HCT116 (cell line): ENCODE results near the gene ATP13A4. TPM values are rescaled to one million over a fixed set of nuclear protein-coding genes. Genes with fewer than 3 reads are reported as not detected.

Experiments
- ATAC-seq: fragments of 200-7000 bp; cut with Tn5 transposase; 2 replicates; pipeline ENCODE4 v1.9.1; 2020; ENCODE audit warnings: mild to moderate bottlenecking, moderate library complexity
- BruUV-seq: library from RNA; stranded (reverse); fragments of 400-500 nt; replicated peaks from 2 replicates; lab custom pipeline; 2021; lab: Mats Ljungman, UMichigan
- CTCF ChIA-PET: fragments of 300-600 bp; sonication (Branson Sonifier 250); formaldehyde crosslinking; loops from one replicate; lab custom pipeline; 2021; ENCODE audit warnings: antibody characterized with exemption; lab: Charles Lee
- POLR2A ChIA-PET: fragments of 300-600, 350-600 bp; sonication (Branson Sonifier 250); formaldehyde crosslinking; loops from one replicate; lab custom pipeline; 2021; ENCODE audit warnings: antibody characterized with exemption; lab: Charles Lee
- RAD21 ChIA-PET, 2 experiments: fragments of 300-600 bp; sonication (Branson Sonifier 250); formaldehyde crosslinking; loops; one replicate each; lab custom pipeline; 2023; ENCODE audit warnings: low total read pairs in 2 of 2; ENCODE audit not compliant: uncharacterized antibody in 2 of 2, unreplicated experiment in 2 of 2, low non-redundant PET in 1 of 2; lab: Charles Lee
- DNase-seq: peaks from one replicate; pipeline ENCODE4 v3.0.0-alpha.2; 2010; ENCODE audit warnings: low read depth, low spot score
- H2AFZ ChIP-seq: fragments of 200-600 bp; shearing (Covaris generic), sonication (generic); 2 replicates; pipeline ENCODE4 v1.6.1; 2017; ENCODE audit warnings: low read depth, mixed run types, mixed read lengths, antibody characterized with exemption, low read length; ENCODE audit not compliant: poor library complexity, severe bottlenecking
- H3K27ac ChIP-seq: 2 replicates; pipeline ENCODE4 v1.5.1; 2012; ENCODE audit warnings: low read depth, low read length
- H3K27me3 ChIP-seq: fragments of 200-600 bp; sonication (generic); 2 replicates; pipeline ENCODE4 v1.6.1; 2016; ENCODE audit warnings: mixed run types, low read length, mixed read lengths; ENCODE audit not compliant: insufficient read depth
- H3K36me3 ChIP-seq, 2 experiments: fragments of 200-500 bp in 1 of 2; fragments of 200-600 bp in 1 of 2; sonication (Bioruptor generic) in 1 of 2; sonication (generic) in 1 of 2; 2 replicates each; pipeline versions ENCODE4 v1.5.1 to v1.6.1; 2014 to 2016; ENCODE audit warnings: low read length in 2 of 2, inconsistent platforms in 1 of 2, mixed read lengths in 1 of 2, mixed run types in 1 of 2; ENCODE audit not compliant: insufficient read depth in 2 of 2, control insufficient read depth in 1 of 2
- H3K4me1 ChIP-seq, 2 experiments: fragments of 200-600 bp in 1 of 2; sonication (generic) in 1 of 2; 2 replicates each; pipeline versions ENCODE4 v1.5.1 to v1.6.1; 2012 to 2017; ENCODE audit warnings: low read length in 2 of 2, inconsistent platforms in 1 of 2, mild to moderate bottlenecking in 1 of 2, mixed read lengths in 1 of 2, mixed run types in 1 of 2, moderate library complexity in 1 of 2; ENCODE audit not compliant: insufficient read depth in 2 of 2, control insufficient read depth in 1 of 2
- H3K4me2 ChIP-seq: fragments of 200-600 bp; sonication (generic); 2 replicates; pipeline ENCODE4 v1.6.1; 2017; ENCODE audit warnings: mixed run types, low read length, mixed read lengths
- H3K4me3 ChIP-seq, 2 experiments: fragments of 200-600 bp in 1 of 2; sonication (generic) in 1 of 2; replicated peaks in 1 of 2; 2 replicates each; pipeline ENCODE4 v1.5.1; 2011 to 2016; ENCODE audit warnings: low read length in 2 of 2, control low read depth in 1 of 2, low read depth in 1 of 2, mild to moderate bottlenecking in 1 of 2, mixed read lengths in 1 of 2, mixed run types in 1 of 2
- H3K79me2 ChIP-seq: fragments of 200-600 bp; sonication (generic); 2 replicates; pipeline ENCODE4 v1.6.1; 2017; ENCODE audit warnings: mild to moderate bottlenecking, mixed run types, low read length, moderate library complexity, mixed read lengths; ENCODE audit not compliant: insufficient read depth
- H3K9ac ChIP-seq: fragments of 200-600 bp; sonication (generic); 2 replicates; pipeline ENCODE4 v1.6.1; 2016; ENCODE audit warnings: low read length, mixed read lengths
- H3K9me2 ChIP-seq: fragments of 200-600 bp; sonication (generic), shearing (Covaris generic); 2 replicates; pipeline ENCODE4 v1.6.1; 2017; ENCODE audit warnings: mixed run types, mild to moderate bottlenecking, moderate library complexity; ENCODE audit not compliant: insufficient read depth
- H3K9me3 ChIP-seq, 2 experiments: fragments of 200-500 bp in 1 of 2; fragments of 200-600 bp in 1 of 2; sonication (Bioruptor generic) in 1 of 2; sonication (generic) in 1 of 2; 2 replicates each; pipeline ENCODE4 v1.6.1; 2014 to 2017; ENCODE audit warnings: low read length in 2 of 2, mixed read lengths in 2 of 2, inconsistent platforms in 1 of 2, low read depth in 1 of 2, mild to moderate bottlenecking in 1 of 2, mixed run types in 1 of 2, moderate library complexity in 1 of 2; ENCODE audit not compliant: control insufficient read depth in 1 of 2, insufficient read depth in 1 of 2
- H4K20me1 ChIP-seq: fragments of 200-600 bp; sonication (generic), shearing (Covaris generic); 2 replicates; pipeline ENCODE4 v1.6.1; 2017; ENCODE audit warnings: mixed run types, mild to moderate bottlenecking, moderate library complexity; ENCODE audit not compliant: insufficient read depth
- CBX3 ChIP-seq: IDR thresholded peaks from 2 replicates; pipeline ENCODE4 v1.6.1; 2012; ENCODE audit warnings: low read depth
- ELF1 ChIP-seq: IDR thresholded peaks from 2 replicates; pipeline ENCODE4 v1.6.1; 2012; ENCODE audit warnings: low read depth, borderline replicate concordance
- FOSL1 ChIP-seq: IDR thresholded peaks from 2 replicates; pipeline ENCODE4 v1.6.1; 2012; ENCODE audit warnings: low read depth
- RAD21 ChIP-seq: IDR thresholded peaks from 2 replicates; pipeline ENCODE4 v1.6.1; 2012; ENCODE audit warnings: low read depth, mild to moderate bottlenecking
- SIN3A ChIP-seq: IDR thresholded peaks from 2 replicates; pipeline ENCODE4 v1.6.1; 2012; ENCODE audit warnings: low read depth
- TCF7L2 ChIP-seq: IDR thresholded peaks from 2 replicates; pipeline ENCODE4 v1.7.0; 2011; ENCODE audit warnings: borderline replicate concordance, inconsistent platforms; ENCODE audit not compliant: insufficient read depth, insufficient read length; ENCODE audit errors: extremely low read depth
- YY1 ChIP-seq: IDR thresholded peaks from 2 replicates; pipeline ENCODE4 v1.6.1; 2011; ENCODE audit warnings: low read length, low read depth, moderate library complexity, mild to moderate bottlenecking; ENCODE audit not compliant: insufficient replicate concordance; ENCODE audit errors: extremely low read depth
- ZBTB33 ChIP-seq: IDR thresholded peaks from 2 replicates; pipeline ENCODE4 v1.6.1; 2011; ENCODE audit warnings: mild to moderate bottlenecking, low read length, moderate library complexity; ENCODE audit not compliant: insufficient replicate concordance; ENCODE audit errors: extremely low read depth
- ZFX ChIP-seq: fragments of 450-650 bp; IDR thresholded peaks from 2 replicates; pipeline ENCODE4 v1.6.1; 2017
- ZNF274 ChIP-seq: fragments of 200-500 bp; sonication (Bioruptor generic); IDR thresholded peaks from 2 replicates; pipeline ENCODE4 v1.6.1; 2014; ENCODE audit warnings: mild to moderate bottlenecking, low read depth, low read length, inconsistent platforms
- intact Hi-C: fragments of 100-400 bp; cut with micrococcal nuclease; formaldehyde crosslinking; loops from 2 replicates; pipeline ENCODE4 v1.10.0; 2022
- total RNA-seq: library from RNA; stranded (reverse); gene quantifications from one replicate; pipeline ENCODE4 v1.2.1, GENCODE V29; 2021; ENCODE audit not compliant: unreplicated experiment
- TF ChIP-seq, protein P1 (sequence below): IDR thresholded peaks from 2 replicates; pipeline ENCODE4 v1.6.1; 2012
- TF ChIP-seq, protein P2 (sequence below): IDR thresholded peaks from 2 replicates; pipeline ENCODE4 v1.6.1; 2012

Gene ATP13A4
- total RNA-seq, 1 experiment from 2014 or later = 0.15 TPM

DNA sequence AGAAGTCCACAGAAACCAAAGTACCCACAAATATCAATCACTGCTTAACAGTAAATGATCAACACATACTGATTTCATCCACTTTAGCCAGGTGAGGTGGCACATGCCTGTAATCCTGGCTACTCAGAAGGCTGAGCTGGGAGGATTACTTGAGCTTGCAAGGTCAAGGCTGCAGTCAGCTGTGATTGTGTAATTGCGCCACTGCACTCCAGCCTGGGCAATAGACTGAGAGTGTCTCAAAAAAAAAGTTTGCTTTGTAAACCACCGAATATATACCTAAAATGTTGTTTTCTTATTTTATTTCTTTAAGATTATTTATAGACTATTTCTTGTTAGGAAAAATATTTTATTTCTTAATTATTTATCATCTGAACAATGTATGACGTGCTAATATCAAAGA is 8.7 kb upstream of the ATP13A4 start:
- ATAC-seq = no peak
- Histone ChIP-seq H3K27ac (no peak overlapping the region), H3K9me3 (no peaks in the 10 kb centered on the region), H3K4me3 (no peak overlapping the region), H3K4me2 (no peak overlapping the region), H3K9ac (no peak overlapping the region), H3K36me3 (no peaks in the 10 kb centered on the region)
- ChIA-PET POLR2A (no interaction called here), RAD21 (no interaction called here)
- no TSS peak for BruUV-seq
- TF ChIP-seq ZNF274 (no peak), ZBTB33 (no peak), RAD21 (no peak), ZFX (no peak), ELF1 (no peak), TCF7L2 (no peak), SIN3A (no peak), FOSL1 (no peak), YY1 (no peak), CBX3 (no peak)
- TF ChIP-seq, protein P1, sequence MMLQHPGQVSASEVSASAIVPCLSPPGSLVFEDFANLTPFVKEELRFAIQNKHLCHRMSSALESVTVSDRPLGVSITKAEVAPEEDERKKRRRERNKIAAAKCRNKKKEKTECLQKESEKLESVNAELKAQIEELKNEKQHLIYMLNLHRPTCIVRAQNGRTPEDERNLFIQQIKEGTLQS = no peak
- TF ChIP-seq, protein P2, sequence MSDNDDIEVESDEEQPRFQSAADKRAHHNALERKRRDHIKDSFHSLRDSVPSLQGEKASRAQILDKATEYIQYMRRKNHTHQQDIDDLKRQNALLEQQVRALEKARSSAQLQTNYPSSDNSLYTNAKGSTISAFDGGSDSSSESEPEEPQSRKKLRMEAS = no peak
- TF ChIP-seq, all 23 proteins: peak for 0
- H3K4me1 ChIP-seq = no peaks in the 10 kb centered on the region
- H3K79me2 ChIP-seq = no peaks in the 10 kb centered on the region
- 0 out of 2 replicates have a peak, but pooled peaks cover 7% of the 10 kb centered on the region for H3K27me3 ChIP-seq
- H4K20me1 ChIP-seq = no peaks in the 10 kb centered on the region
- no peak overlapping the region for H2AFZ ChIP-seq
- no peak for DNase-seq
- CTCF ChIA-PET = interaction anchor here (1.1 to 1.8 kb wide), 4 partner anchors 9 to 750 kb away, joined by 3 to 16 read pairs (median 4); no protein-coding TSS in a partner anchor
- intact Hi-C loops = no loop called here
- no peaks in the 10 kb centered on the region for H3K9me2 ChIP-seq
